GM12875 (cell line): ENCODE measurements around the gene AGO3.

Experiments used
- H3K4me3 ChIP-seq: one replicate; pipeline ENCODE4 v1.5.1; 2011; ENCODE audit warnings: low read depth, low read length, control low read depth
- CTCF ChIP-seq: IDR thresholded peaks from 2 replicates; pipeline ENCODE4 v1.5.1; 2011; ENCODE audit warnings: low read depth, mild to moderate bottlenecking, control low read depth, inconsistent platforms, low read length, moderate library complexity, borderline replicate concordance; ENCODE audit not compliant: insufficient read depth

AGO3 gene

GRCh38 chr1:35894656-35895055 lies 36.2 kb upstream of the AGO3 start:
- no peak overlapping the region for H3K4me3 ChIP-seq
- no peak for TF ChIP-seq CTCF

GRCh38 chr1:35899941-35900340 lies 31.0 kb upstream of the AGO3 start:
- no peak for TF ChIP-seq CTCF
- H3K4me3 ChIP-seq, result no peak overlapping the region

- TF ChIP-seq CTCF, result no peak
- no peak overlapping the region for H3K4me3 ChIP-seq
Observed at GRCh38 chr1:35901235-35901634, 29.7 kb upstream of the AGO3 start.

- H3K4me3 ChIP-seq, result no peak overlapping the region
- no peak for TF ChIP-seq CTCF
Observed at GRCh38 chr1:35902671-35903070, 28.2 kb upstream of the AGO3 start.

- TF ChIP-seq CTCF, result no peak
- no peak overlapping the region for H3K4me3 ChIP-seq
Observed at GRCh38 chr1:35914717-35915116, 16.2 kb upstream of the AGO3 start.

- no peak for TF ChIP-seq CTCF
- H3K4me3 ChIP-seq, result no peak overlapping the region
Observed at GRCh38 chr1:35915693-35916092, 15.2 kb upstream of the AGO3 start.

GRCh38 chr1:35923791-35924221 lies 7.1 kb upstream of the AGO3 start:
- TF ChIP-seq CTCF, result no peak
- H3K4me3 ChIP-seq, result no peak overlapping the region
